HG02759 (cell line): ENCODE data around the gene FBXO31.

Source experiments
- ATAC-seq: cut with Tn5 transposase; IDR thresholded peaks from one replicate; pipeline ENCODE4 v1.9.1; 2021; ENCODE audit warnings: mild to moderate bottlenecking, moderate library complexity; ENCODE audit not compliant: unreplicated experiment

The FBXO31 gene

DNA sequence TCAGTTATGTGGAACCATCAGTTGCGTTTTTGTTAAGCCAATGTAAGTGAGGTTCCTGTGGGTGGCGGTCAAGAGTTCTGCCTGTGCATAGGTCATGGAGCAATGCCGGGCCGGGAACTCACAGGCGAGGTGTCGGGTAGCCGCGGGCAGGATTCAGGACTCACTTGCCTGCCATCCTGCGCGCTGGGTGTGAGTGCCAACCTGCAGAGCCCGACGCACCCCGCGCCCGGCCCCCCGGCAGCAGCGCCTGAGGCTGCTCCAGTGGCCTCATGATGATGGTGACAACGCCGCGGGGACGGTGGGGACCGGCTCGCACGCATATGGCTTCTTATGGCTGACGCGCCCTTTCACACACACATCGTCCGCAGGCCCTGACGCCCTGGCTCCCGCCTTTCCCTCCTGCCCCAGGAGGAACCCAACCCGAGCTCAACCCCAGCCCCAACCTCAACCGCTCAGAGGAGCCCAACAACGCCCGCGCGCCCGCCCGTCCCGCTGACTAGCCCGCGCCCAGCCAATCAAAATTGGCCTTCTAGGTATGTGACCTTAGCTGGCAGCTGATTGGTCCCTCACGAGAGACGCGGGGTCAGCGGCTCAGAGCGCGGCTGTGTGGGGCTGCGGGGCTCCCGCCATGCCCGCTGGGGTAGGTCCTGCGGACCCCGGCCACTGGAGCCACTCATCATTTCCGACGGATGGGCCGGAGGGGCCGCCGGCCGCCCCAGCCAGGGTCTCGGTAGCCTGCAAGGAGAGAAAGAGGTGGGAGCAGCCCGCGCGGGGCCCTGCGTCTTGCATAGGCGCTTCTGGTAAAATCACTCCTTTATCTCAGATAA is 66.4 kb downstream of the FBXO31 start, which contains the start of gene C16orf95:
Gene C16orf95, minus strand, starts transcription at position 470 of the 827 bp plus-strand sequence. Its CDS starts 150 bp downstream, at position 320.
- ATAC-seq: peak; percentile 94

DNA sequence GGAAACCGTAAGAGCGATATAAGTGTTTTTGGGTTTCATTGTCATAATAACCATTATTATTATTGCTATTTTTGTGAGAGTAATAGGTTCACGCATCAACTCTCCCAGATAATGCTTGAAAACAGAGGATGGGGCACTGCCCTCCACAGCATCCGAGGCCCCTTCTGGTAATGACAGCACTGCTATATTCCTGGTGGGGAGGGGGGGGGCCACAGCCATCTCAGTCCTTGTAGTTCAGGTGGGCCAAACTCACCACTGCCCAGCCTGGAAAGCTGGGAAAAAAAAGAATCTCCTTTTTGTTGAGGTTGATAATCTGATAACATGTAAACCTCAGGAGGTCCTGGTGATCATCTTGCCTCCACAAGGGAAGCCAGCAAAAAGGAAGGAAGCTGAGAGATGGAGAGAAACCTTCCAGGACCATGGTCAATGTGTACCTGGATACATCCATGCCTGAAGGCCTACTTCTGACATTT is 67.1 kb downstream of the FBXO31 start:
- no peak for ATAC-seq

DNA sequence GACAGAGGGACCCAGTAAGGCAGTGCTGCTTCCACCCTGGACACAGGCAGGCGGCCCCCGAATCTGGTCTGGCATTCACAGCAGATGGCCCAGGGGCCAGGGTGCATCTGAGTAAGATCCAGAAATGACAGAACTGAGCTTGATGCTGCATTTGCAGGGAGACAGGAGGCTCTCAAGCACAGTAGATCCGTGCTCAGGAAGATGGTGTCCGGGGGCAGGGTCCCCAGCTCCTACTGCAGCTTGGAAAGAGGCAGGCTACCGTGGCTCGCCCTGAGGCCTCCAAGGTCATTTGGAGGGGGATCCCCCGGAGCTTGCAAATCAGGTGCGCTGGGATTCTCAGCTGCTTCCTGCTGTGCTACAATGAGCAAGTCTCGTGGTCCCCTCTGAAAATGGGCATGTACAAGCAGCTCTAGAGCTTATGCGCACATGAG is 68.6 kb downstream of the FBXO31 start:
- ATAC-seq: no peak

DNA sequence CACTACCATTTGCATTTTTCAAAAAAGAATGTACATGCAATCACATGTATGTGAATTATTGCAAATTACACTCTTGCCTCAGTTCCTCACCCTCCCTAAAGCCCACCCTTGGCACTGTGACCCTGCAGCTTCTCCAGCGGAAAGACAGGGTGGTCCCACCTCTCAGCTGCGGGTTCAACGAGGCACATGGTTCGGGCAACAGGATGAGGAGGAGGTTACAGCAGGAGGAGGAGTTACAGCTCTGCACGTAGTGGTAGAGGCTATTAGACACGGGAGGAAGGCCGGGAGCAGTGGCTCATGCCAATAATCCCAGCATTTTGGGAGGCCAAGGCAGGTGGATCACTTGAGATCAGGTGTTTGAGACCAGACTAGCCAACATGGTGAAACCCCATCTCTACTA is 71.6 kb downstream of the FBXO31 start:
- ATAC-seq: no peak

DNA sequence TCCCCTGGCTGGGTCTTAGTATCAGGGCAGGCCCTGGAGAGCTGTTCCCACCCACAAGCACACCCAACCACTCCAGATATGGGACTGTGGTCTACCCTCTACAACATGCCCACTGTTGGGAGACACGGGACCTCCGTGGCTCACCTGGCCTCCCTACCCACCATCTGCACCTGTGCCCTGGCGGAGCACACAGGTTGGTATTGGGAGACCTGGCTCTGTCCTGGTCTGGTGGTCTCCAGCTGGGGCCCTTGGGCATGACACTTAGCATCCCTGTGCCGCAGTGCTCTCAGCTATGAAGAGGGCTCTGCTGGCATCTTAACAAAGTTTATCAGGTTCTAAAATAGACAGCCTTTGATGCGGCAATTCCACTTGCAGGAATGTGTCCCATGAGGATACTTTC is 72.2 kb downstream of the FBXO31 start:
- ATAC-seq: no peak

DNA sequence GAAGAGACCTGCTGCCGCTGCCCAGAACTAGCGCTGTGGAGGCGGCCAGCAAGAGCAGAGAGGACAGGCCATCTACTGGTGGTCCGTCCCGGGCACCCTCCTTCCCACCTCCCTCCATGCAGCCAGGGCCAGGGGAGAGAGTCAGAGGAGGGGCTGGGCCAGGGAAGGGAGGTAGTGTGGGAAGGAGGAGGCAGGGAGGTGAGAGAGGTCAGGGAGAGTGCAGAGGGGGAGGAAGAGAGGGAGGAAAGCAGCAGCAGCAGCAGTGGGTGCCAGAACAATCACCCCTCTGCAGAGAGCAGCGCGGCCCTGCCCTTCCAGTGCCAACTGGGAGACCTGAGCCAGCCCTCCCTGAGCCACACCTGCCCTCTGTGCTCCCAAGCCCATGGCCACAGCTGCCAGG is 73.0 kb downstream of the FBXO31 start:
- ATAC-seq: no peak

DNA sequence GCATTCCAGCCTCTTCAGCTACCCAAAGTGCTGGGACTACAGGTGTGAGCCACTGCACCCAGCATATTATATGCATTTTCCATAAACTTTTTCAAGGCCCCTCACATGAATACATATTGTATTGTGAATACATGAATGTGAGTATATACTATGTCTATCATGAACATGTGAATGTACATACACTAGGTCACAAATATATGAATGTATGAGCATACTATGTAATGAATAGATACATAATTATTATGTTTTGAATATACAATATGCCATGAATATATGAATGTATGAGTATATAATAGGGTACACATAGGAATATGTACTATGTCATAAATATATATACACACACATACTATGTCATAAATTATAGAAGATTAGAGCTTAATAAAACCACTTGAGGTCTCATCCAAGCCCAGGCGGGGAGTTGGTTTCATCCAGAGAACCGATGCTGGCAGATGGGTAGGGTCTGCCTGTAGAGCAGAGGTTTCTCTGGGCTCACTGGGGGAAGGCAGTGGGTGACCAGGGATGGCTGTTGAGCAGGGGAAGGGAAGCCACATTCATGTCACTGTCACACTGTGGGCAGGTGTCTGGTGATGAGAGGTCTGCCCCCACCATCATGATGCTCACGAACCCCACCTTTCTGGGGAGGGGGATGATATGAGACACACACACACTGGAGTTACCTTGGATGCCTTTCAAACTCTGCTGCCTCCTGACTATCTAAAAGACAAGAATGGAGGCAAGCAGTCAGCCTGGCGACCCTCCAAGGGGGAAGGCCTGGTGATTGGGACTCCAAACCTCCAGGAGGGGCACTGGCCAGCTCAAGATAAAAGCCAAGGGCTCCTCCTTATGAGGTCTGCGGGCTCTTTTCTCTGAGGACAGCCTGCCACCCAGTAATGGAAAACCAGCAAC is 73.7 kb downstream of the FBXO31 start:
- ATAC-seq: no peak

DNA sequence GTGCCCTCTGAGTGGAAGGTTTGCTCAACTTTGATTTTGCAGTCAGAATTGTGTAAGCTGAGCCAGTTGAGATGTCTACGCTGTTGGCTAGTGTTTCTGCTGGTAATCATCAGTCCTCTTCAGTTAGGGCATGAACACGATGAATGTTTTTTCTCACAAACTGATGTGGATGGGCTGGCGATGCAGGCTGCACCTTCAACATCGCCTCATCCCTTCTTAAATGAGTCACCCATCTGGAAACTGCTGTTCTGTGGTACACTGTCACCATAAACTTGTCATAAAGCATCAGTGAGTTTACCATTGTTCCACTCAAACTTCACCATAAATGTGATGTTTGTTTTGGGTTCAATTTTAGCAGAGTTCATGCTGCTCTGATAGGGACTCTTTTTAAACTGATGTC is 74.8 kb downstream of the FBXO31 start:
- no peak for ATAC-seq

DNA sequence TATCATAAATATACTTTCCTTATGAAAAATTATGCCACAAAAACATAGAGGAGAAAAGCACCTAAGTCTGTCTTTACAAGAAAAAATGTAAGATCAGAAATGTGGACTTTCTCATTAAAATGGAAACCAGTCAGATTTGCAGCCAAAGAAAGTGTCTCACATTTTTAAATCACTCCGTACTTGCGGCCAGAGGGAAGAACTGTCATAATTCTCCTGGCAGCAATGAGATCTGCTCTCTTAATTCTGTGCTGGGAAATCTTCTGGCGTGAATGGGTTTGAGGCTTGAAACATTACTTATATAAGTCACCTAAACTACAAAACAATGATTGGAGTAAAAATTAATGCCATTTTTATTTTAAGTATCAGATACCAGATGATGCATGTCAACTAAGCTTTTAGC is 77.1 kb downstream of the FBXO31 start:
- ATAC-seq: no peak

DNA sequence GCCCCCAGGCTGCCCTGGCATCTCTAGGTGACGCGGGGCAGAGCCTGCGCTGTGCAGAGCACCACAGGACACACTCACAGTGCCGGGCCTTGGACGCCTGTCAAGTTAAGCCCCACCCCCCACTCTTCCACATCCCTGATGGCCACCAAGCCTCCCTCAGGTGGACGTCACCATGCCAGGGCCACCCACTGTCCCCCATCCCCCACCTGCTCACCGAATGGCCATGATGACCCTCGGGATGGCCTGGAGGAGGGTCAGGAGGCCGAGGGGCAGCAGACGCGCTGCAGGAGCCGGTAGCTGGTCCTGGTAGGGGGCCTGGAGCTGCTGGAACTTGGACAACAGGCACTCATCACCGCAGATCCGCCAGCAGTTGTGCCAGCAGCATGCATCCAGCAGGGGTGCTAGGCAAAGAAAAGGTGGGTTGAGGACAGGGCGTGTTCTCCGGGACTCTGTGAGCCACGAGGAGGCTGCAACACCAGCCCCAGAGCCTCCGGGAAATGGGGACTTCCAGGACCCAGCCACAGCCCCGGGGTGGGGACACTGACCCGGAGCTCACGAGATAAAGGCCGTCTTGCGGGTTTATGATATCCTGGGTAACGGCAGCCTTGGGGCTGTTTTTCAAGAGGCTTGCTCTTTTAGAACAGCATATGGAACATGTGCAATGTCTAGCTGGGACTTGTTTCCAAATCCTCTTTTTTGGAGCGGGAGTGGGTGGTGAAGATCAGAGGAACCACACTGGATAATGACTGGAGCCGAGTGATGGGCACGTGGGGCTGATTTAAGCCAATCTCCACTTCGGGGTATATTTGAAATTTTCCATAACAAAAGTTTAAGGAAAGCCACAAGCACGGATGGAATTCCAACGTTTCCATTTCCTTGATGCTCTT is 77.8 kb downstream of the FBXO31 start:
- no peak for ATAC-seq

DNA sequence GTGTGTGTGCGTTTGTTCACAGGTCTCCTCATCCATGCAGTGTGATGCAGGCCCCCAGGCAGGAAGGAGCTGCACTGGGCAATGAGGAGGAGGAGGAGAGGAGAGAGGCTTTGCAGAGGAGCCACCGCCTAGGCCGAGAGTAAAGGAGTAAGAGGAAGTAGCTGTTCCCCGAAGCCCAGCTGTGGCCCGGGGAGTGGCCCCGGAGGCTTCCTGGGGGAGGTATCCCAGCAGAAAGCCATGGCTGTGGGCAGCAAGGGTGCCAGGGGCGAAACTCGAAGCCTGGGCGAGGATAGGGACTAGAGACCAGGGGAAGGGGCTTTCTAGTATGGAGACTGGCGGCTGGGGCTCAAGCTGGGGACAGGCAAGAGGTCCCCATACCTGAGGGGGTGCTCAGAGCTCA is 78.6 kb downstream of the FBXO31 start:
- no peak for ATAC-seq

DNA sequence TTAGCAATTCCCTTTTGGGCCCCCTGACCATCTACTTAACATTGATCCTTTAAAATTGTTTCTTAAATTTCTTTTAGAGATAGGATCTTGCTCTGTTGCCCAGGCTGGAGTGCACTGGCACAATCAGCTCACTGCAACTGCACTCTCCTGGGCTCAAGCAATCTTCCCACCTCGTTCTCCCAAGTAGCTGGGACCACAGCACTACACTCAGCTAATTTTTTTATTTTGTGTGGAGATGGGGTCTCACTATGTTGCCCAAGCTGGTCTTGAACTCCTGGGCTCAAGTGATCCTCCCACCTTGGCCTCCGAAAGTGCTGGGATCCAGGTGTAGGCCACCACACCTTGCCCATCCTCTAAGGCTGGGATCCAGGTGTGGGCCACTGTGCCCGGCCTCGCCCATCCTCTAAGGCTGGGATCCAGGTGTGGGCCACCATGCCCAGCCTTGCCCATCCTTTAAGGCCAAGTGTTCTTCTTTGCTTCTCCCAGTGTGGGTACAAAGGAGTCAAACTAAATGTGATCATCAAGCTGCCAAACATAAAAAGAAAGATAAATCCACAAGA is 79.5 kb downstream of the FBXO31 start:
- ATAC-seq: no peak

DNA sequence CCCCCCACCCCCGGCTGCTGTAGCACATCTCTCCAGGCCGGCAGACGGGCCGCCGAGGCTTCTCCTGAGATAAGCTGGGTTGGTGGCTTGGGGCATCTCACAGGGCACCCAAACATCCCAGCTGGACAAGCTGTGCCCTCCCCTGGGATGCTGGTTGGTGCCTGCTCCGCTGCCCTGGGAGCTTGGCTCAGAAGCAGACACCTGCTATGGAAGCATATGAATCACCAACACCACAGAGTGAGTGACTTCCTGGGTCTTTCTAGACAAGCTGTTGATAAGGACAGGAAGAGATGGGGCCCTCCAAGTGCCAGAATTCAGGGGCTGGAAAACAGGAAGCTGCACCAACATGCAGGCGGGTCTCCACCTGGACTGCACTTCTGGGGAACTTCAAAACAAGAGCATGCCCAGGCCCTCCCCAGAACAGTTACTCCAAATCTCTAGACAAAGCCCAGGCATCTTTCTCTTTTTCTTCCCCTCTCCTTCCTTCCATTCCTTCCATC is 80.1 kb downstream of the FBXO31 start:
- ATAC-seq: no peak

DNA sequence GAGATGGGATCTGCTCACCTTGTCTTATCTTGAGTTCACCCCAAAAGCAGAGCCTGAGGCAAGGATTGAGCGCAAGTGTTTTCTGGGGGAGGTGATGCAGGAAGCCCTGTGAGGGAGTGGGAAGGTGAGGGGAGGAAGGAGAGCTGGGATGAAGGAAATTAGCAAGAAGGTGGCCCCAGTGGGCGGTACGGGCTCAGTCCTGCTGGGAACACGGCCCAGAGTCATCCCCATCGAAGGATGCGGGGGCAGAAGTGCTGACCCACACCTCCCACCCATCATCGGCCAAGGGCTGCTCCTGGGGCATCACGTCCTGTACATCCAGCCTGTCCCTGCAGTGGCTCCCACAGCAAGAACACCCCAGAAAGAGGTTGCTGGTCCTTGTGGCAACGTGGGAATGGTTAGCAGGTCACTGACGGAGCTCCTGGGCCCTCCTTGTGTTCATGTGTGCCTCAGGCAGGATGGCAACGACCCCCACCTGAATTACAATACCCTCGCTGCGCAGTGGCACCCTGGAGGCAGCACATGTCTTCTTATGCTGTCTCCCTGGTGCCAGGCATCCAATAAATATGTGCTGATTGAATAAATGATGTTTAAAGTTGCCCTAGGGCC is 84.6 kb downstream of the FBXO31 start:
- ATAC-seq: no peak

DNA sequence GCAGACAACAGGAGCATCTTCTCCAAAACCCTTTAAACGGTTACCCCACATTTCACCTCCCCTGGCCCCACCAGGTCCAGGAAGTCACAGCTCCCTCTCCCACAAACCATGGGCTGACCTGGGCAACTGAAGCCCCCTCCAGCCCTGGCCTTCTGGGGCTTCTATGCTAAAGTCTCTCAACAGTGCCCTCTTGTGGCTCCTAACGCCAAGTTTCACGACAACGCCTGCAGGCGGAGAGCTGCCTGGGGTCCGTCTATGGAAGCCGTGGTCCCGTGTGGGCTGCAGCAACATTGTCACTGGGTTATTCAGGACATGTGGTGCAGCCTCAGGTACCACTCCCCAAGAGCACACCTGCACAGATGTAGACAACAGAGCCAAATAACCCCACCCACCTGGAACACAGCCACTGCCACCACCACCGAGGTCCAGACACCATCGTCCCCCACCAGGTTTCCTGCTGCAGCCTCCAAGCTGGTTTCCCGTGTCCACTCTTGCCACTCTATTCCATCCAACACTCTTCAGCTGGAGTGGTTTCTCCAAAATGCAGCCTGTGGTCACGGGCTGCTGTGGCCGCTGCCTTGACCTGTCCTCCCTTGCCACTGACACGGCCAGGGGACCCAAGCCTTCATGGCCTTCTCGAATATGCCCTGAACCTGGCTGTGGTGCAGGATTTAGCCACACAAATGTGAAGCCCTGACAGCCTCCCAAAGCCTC is 85.5 kb downstream of the FBXO31 start:
- ATAC-seq: no peak

DNA sequence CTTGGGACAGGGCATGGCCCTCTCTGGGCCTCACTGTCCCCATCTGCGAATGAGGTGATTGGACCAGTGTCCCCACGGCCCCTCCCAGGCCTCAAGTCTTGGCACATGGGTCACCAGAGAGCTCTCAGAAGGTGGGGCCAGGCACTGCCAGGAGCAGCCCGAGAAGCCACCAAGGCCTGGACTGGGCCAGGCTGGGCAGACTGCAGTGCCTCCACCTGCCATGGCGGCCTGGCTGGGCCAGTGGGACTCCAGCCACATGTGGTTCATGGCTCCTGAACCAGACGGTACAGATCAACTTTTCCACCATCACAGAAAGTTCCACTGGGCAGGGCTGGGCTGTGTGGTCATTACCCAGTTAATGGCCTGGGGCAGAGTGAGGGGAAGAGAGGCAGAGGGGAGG is 86.2 kb downstream of the FBXO31 start:
- ATAC-seq: no peak

DNA sequence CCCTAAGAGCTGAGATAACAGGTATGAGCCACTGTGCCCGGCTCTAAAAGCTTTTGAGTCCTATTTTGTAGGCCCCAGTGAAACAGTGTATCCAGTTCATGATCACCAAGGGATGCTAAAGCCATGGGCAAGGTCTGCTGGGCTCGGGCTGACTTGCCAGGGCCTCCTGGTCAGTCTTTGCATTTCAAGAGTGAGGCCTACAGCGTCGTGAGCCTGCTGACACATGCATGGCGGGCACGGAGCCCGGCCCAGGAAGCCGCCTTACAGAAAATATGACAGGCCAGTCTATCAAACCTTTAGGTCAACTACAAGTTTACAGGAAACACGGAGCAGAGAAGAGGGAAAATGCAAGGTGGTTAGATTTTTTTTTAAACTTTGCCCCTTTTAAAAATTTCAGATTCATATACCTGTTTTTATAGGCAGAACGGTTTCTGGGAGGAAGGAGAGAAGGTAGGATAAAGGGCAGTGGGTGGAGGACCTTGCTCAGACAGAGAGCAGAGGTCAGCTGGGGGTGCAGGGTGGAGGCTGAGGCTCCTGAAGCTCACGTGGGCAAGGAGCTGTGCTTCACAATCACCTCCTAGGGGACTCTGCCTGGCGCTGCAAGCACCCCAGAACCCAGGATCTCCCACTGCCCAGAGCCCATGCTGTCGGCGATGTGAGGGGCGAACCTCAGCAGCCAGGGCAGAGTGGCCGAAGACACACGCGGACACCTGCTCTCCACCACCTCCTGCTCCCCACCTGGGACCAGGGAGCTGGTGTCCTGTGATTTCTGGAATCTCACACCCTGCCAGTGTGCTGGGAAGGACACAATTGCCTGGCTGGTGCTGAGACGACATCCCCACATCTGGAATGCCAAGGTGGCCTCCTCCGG is 87.7 kb downstream of the FBXO31 start:
- ATAC-seq: no peak

DNA sequence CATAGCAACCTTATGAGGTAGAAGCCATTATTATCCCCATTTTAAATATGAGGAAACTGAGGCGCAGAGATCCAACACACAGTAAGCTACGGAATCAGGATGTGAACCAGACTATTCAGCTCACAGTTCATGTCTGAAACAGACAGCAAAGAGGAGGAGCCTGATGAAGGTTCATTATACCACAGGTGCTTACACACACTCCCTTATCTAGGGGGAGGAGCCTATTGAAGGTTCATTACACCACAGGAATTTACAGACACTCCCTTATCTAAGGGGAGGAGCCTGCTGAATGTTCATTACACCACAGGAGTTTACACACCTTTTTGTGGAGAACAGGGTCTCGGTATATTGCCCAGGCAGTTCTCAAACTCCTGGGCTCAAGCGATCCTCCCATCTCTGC is 88.3 kb downstream of the FBXO31 start:
- ATAC-seq: no peak
